ENCODE measurements around the gene SLC25A43. TPM values are rescaled to one million over a fixed set of nuclear protein-coding genes. Genes with fewer than 3 reads are reported as not detected.
"Not testable (repeated sequence)": the region's sequence is repeated elsewhere in the genome, so short reads cannot be mapped to it uniquely, and the experiment has no call there.

The SLC25A43 gene
- total RNA-seq = 26.6 TPM

GRCh38 chrX:119398974-119399771 lies at the start of gene SLC25A43:
TSS of gene SLC25A43 (plus strand) at chrX:119399336. CDS start at chrX:119399404, 68 bp downstream.
- Histone ChIP-seq H3K27me3 (no peaks in the 10 kb centered on the region), H3K4me3 (peak within 1 kb of the TSS; percentile 61 to 73), H3K36me3 (no peaks in the 10 kb centered on the region), H3K9me3 (no peaks in the 10 kb centered on the region), H3K4me1 (no peaks in the 10 kb centered on the region), H3K27ac (peak within 1 kb of the TSS; percentile 77 to 84)
- no peak for DNase-seq (ENCODE audit: low spot score in 2 of 2)
- no peak for TF ChIP-seq CTCF (IDR thresholded peaks at IDR 0.05)
- intact Hi-C loops (cut with DNase I) = no loop called here

- H3K27ac ChIP-seq = no peak overlapping the region
- intact Hi-C loops (cut with DNase I) = no loop called here
- TF ChIP-seq CTCF (IDR thresholded peaks at IDR 0.05) = no peak
Observed at GRCh38 chrX:119359618-119360382, 39.3 kb upstream of the SLC25A43 start.

GRCh38 chrX:119361451-119361850 lies 37.7 kb upstream of the SLC25A43 start:
- H3K27me3 ChIP-seq; H3K4me3 ChIP-seq; H3K9me3 ChIP-seq; H3K27ac ChIP-seq; DNase-seq (ENCODE audit: low spot score in 2 of 2); intact Hi-C loops (cut with DNase I); H3K36me3 ChIP-seq; H3K4me1 ChIP-seq: not testable (repeated sequence)

More at GRCh38 chrX:119359618-119360382, 39.3 kb upstream of the SLC25A43 start:
- H3K27me3 ChIP-seq = no peaks in the 10 kb centered on the region
- H3K9me3 ChIP-seq = no peaks in the 10 kb centered on the region
- H3K4me3 ChIP-seq = no peak overlapping the region
- no peak for DNase-seq (ENCODE audit: low spot score in 2 of 2)
- no peaks in the 10 kb centered on the region for H3K36me3 ChIP-seq
- no peaks in the 10 kb centered on the region for H3K4me1 ChIP-seq

- DNase-seq (ENCODE audit: low spot score in 2 of 2); H3K9me3 ChIP-seq; H3K4me1 ChIP-seq; H3K36me3 ChIP-seq; H3K27ac ChIP-seq; H3K27me3 ChIP-seq; H3K4me3 ChIP-seq; intact Hi-C loops (cut with DNase I): not testable (repeated sequence)
Observed at GRCh38 chrX:119362074-119362473, 37.1 kb upstream of the SLC25A43 start.

GRCh38 chrX:119363391-119363790 lies 35.7 kb upstream of the SLC25A43 start:
- intact Hi-C loops (cut with DNase I) = no loop called here
- DNase-seq (ENCODE audit: low spot score in 2 of 2) = no peak
- no peak overlapping the region for H3K4me3 ChIP-seq
- no peaks in the 10 kb centered on the region for H3K9me3 ChIP-seq
- H3K4me1 ChIP-seq = no peaks in the 10 kb centered on the region
- no peak for TF ChIP-seq CTCF (IDR thresholded peaks at IDR 0.05)
- H3K36me3 ChIP-seq = no peaks in the 10 kb centered on the region
- no peak overlapping the region for H3K27ac ChIP-seq
- no peaks in the 10 kb centered on the region for H3K27me3 ChIP-seq

- intact Hi-C loops (cut with DNase I) = not testable (repeated sequence)
Observed at GRCh38 chrX:119371861-119372260, 27.3 kb upstream of the SLC25A43 start.

GRCh38 chrX:119374736-119375135 lies 24.4 kb upstream of the SLC25A43 start:
- no peak for DNase-seq (ENCODE audit: low spot score in 2 of 2)
- Histone ChIP-seq H3K27ac (no peak overlapping the region), H3K4me1 (no peaks in the 10 kb centered on the region), H3K27me3 (no peaks in the 10 kb centered on the region), H3K9me3 (no peaks in the 10 kb centered on the region), H3K4me3 (no peak overlapping the region), H3K36me3 (no peaks in the 10 kb centered on the region)
- intact Hi-C loops (cut with DNase I) = no loop called here
- TF ChIP-seq CTCF (IDR thresholded peaks at IDR 0.05) = no peak

More at GRCh38 chrX:119371861-119372260, 27.3 kb upstream of the SLC25A43 start:
- not testable (repeated sequence) for H3K27me3 ChIP-seq; H3K9me3 ChIP-seq; H3K4me3 ChIP-seq; H3K36me3 ChIP-seq; H3K27ac ChIP-seq; DNase-seq (ENCODE audit: low spot score in 2 of 2); H3K4me1 ChIP-seq
